Spleen (tissue), 7 donors: ENCODE measurements around the gene RARA.

Experiments
- CTCF ChIP-seq, 11 experiments: fragments of 200-600 bp in 7 of 11; fragments of 450-650 bp in 4 of 11; sonication (generic) in 4 of 11; IDR thresholded peaks in 8 of 11; conservative IDR thresholded peaks in 3 of 11; 1 replicate in 7 of 11; 2 replicates in 4 of 11; pipeline versions ENCODE4 v1.4.0 to v1.8.0; 2016 to 2021; ENCODE audit warnings: antibody characterized with exemption in 11 of 11, inconsistent platforms in 4 of 11, mild to moderate bottlenecking in 1 of 11
- POLR2A ChIP-seq, 3 donors: fragments of 450-650 bp; IDR thresholded peaks; one replicate each; pipeline ENCODE4 v1.5.1; 2017; ENCODE audit warnings: antibody characterized with exemption in 3 of 3, mild to moderate bottlenecking in 1 of 3
- POLR2AphosphoS5 ChIP-seq, 3 donors: sonication (generic); formaldehyde crosslinking; IDR thresholded peaks; one replicate each; pipeline ENCODE4 v1.5.1; 2017; ENCODE audit warnings: antibody characterized with exemption in 3 of 3
- donor health status: DM: no; HTN: no; CAD: no; lungs with moderate emphysema.
- donor health status: DM: no; HTN: no; CAD: no.
- donor health status: DM: no; HTN: no; CAD: no.

DNA sequence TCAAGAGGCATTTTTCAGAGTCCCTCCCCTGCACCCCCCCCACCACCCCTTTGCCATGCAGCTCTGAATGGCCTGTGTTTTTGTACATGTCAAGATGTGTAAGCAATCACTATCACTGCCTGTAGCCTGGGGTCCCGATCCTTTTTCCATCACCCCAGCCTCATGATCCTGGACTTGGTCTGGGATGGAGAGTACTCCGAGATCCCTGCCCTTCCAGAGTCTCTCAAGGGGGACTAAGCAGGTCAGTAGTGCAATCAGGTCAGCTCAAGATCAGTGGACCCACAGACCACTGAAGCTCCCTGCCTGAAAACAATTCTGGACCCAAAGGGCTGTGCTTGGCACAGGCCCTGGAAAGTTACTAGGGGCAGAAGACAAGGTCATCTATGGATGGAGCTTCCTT lies 63.1 kb downstream of the RARA start:
- TF ChIP-seq CTCF (IDR thresholded peaks at IDR 0.05 in 8 of 11, conservative IDR thresholded peaks at IDR 0.05 in 3 of 11), result no peak
- TF ChIP-seq POLR2AphosphoS5 (IDR thresholded peaks at IDR 0.05), result no peak
- TF ChIP-seq POLR2A (IDR thresholded peaks at IDR 0.05), result no peak
